GM19328 (cell line): ENCODE data around the gene HNRNPH2.

Source experiments
- ATAC-seq: cut with Tn5 transposase; IDR thresholded peaks from one replicate; pipeline ENCODE4 v1.9.1; 2021; ENCODE audit warnings: mild to moderate bottlenecking, moderate library complexity; ENCODE audit not compliant: unreplicated experiment

HNRNPH2 gene

DNA sequence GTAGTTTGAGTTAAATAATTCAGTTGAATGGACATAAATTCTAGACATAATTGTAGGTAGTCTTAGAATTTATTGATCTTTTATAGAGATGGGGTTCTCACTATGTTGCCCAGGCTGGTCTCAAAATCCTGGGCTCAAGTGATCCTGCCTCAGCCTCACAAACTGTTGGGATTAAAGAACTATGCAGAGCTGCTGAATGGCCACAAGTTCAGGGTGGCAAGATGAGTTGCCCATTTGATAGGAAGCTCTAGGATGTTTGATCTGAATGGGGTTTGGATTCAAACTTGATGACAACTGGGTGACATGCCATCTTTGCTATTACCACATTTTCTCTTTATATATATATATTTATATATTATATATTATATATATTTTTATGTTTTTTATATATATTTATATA is 13.7 kb upstream of the HNRNPH2 start:
- no peak for ATAC-seq

DNA sequence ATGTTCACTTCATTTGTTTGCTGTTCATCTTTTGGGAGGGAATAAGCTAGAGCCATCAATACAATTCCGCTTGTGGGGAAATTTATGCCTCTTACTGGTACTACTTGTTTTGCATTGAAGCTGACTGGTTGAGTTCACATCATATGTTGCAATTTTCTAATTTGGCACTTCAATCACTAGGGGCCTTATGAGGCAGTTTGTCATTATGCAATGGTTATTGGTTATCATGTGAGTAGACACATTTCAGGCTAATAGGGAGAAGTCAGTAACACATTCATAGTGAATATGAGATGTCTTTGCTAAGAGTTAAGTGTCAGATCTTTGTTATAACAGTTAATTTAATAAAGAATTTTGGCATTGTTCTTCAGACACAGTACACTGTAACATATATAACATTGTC is 12.2 kb upstream of the HNRNPH2 start:
- ATAC-seq = no peak

- no peak for ATAC-seq
Measured at GRCh38 chrX:101397779-101398178, 10.2 kb upstream of the HNRNPH2 start.

DNA sequence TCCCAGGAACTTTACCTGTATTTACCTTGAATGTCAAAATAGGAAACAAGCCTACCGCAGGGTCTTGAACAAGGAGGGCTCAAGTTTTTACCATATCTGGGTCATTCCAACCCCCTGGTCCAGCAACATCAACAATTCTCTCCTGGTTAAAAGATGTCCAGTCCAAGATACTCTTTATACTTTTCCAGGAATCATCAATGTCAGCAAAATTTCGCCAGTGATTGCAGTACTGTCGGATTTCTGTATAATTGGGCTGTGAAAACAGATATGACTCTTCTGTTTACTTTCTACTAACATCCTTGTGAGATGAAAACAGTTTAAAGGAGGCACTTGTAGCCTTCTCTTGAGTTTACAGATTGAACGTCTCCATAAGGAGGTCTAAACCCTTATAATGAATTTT is 9.3 kb upstream of the HNRNPH2 start:
- no peak for ATAC-seq

DNA sequence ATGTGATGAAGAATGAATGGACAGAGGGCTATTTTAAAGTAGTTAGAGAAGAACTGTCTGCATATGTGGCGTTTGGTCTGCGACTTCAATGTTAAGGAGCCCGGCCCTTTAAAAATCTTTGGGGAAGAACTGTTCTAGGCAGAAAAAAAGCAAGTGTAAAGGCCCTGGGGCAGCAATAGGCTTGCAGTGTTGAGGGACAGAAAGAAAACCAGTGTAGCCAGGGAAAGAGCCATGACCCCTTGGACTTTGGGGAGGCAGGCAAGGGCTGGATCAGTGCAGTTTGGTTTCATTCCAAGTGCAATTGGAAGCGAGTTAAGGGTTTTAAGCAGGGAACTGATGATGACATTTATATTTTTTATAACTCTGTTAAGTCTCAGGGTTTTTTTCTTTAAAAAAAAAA is 8.2 kb upstream of the HNRNPH2 start:
- ATAC-seq = no peak

- no peak for ATAC-seq
Measured at GRCh38 chrX:101407167-101407747, 765 bp upstream of the HNRNPH2 start.

- ATAC-seq = peak; percentile 12
Measured at GRCh38 chrX:101408532-101408841, 465 bp downstream of the HNRNPH2 start.

- ATAC-seq = no peak
Measured at GRCh38 chrX:101409043-101409442, 1.0 kb downstream of the HNRNPH2 start.

DNA sequence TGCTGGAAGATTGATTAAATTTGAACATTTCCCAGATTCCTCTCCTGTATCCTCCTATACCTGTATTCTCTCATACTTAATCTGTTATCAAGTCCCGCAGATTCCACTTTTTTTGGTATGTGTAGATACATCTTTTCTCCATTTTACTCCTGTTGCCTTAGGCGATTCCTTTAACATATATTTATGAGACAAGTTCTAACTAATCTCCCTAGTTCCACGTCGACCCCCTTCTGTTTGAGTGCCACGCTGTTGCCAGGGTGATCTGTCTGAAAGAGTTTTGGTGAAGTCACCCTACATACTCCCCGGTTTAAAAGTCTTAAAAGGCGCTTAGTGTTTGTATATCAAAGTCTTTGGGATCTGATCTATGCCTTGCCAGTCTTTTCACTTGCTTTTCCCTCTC is 2.4 kb downstream of the HNRNPH2 start:
- ATAC-seq = no peak

- no peak for ATAC-seq
Measured at GRCh38 chrX:101411984-101412383, 4.0 kb downstream of the HNRNPH2 start.

DNA sequence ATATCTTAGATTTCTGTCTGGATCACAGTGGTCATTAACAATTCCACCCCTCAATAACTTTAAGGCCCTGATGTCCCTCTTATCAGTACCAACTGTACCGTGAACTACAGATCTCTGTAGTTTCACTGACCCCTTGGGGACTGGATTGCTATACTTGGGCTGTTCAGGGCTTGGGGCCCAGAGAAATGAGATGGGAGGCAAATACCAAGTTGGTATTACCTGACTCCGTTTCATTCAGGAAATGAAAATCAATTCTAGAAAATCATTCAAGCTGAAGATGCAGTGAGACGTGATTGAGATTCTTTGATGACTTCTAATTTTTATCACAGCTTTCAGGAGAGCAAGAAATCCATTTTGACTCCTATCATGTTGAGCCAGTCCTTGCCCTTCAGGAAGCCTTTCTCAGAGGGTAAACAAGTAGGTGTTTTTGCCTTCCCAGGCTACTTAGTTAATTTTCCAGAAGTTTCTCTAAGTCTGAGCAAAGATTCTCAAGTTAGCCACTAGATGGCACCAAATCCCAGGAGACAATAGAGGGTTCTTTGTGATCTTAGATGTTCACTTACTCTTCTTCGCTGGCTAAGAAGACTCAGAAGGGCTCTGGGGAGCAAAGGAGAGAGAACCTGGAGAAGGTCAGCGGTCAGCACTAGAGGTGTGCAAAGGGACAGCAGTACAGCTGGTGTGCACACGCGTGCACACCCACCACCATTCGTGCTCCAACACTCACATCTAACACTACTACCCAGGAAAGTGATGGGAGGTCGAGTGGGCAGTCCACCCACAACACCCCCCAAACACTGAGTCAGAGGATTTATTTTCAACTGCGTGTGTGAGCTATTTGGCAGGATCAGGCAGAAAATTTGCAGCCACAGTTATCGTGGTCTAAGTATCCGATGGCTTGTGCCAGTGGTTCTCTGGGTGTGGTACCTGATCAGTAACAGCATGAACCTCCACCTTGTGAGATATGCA is 7.4 kb downstream of the HNRNPH2 start:
- no peak for ATAC-seq

- no peak for ATAC-seq
Measured at GRCh38 chrX:101416691-101417090, 8.7 kb downstream of the HNRNPH2 start.

DNA sequence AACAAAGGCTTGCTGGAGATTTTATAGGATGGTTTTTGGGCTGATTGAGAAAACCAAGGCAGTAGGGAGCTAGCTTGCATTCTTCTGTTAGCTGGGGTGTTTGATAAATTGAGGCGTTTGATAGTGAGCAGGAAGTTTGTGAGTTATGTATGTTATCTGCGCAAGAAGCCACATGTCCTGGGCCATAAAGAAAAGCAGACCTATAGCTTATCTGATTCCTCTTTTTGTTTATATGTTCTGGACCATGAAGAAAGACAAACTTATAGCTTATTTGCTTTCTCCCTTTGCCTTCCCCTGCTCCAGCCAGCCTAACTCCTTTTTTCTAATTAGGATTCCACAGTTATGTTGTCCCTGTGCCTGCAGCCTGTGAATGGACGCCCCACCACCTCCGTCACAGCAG is 9.2 kb downstream of the HNRNPH2 start:
- ATAC-seq = no peak

DNA sequence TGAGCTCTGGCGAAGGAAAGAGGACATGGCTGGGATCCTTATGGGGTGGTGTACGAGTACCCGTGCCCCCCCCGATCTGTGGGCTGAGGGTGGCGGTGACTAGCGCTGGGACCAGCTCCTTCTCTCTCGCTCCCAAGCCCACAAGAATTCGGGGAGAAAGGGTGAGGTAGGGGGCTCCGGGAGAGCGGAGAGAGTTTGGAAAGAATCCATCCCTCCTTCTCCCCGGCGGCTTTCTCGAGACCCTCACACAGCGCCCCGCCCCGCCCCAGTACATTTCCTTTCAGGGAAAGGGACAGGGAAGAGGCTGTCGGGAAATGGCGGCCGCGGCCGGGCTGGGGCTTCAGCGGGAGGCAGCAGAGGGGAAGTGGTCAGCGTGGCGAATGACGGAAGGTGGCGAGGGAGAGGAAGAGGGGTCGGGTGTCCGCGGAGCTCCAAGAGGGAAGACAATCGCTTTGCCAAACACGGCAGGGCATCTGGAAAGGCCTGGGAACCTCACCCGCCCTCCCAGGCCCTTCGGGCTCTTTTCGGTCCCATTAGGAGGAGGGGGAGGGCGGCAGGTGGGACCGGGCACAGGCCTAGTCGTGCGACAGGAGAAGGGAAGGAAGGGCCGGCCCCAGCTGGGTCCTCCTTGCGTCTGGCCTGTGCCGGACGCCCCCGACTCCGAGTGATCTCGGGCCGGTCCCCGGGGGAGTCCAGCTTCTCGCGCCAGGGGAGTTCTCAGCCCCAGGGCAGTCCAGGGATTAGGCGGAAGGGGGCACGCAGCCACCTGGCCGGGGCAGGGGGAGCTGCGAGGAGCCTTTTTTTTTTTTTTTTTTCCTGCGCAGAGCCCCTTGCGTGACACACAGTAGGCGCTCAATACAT is 10.2 kb downstream of the HNRNPH2 start:
- ATAC-seq = no peak

GRCh38 chrX:101419489-101419888 is 11.5 kb downstream of the HNRNPH2 start:
- no peak for ATAC-seq

DNA sequence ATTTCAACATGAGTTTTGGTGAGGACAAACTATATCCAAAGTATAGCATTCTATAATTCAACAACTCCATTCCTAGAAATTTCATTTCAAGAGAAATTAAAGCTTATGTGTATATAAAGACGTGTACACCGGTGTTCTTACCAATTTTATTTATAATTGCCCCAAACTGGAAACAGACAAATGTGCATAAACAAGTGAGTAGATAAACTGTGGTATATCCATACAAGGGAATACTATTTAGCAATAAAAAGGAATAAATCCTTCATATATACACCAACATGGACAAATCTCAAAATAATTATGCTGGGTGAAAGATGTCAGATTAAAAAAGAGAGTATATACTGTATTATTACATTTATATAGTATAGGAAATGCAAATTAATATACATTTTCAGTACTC is 19.9 kb downstream of the HNRNPH2 start:
- no peak for ATAC-seq

- ATAC-seq = peak; percentile 42
Measured at GRCh38 chrX:101429934-101430333, 21.9 kb downstream of the HNRNPH2 start.

DNA sequence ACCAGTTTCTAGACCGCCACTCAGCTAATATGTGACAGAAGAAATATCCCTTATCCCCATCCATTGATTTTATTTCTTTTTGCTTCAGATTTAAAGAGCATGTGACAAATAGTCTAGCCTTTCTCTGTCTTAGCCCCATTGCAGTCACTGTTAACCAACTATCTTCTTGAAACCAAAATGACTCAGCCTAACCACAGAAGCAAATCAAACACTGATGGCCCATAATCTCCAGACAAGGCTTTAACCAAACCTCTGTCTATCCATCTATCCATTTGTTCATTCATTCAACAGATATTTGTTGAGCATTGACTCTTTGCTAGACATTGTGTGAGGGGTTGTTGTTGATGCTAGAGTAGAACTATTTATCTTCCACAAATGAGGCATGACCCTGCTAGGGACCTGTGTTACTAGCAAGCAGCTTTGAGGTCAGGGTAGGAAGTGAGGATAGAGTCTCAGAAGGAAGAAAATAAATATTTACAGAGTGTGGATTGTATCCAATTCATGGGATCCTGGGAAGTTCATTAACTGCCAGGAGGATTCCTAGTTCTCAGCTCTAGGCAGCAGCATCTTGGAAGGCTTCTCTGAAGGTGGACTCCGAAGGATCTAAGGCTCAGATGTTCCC is 22.5 kb downstream of the HNRNPH2 start:
- peak; percentile 75 for ATAC-seq

GRCh38 chrX:101442085-101442484 is 34.1 kb downstream of the HNRNPH2 start:
- ATAC-seq = no peak

- ATAC-seq = no peak
Measured at GRCh38 chrX:101449279-101449678, 41.3 kb downstream of the HNRNPH2 start.

- ATAC-seq = no peak
Measured at GRCh38 chrX:101450085-101450484, 42.1 kb downstream of the HNRNPH2 start.
